ENCODE measurements around the gene GAS7.

Gene GAS7

GRCh38 chr17:9973669-9974447 is 224.5 kb downstream of the GAS7 start:
- DNase-seq: no peak

- DNase-seq: no peak
These were observed 226.4 kb downstream of the GAS7 start for GRCh38 chr17:9971991-9972390.

- no peak for DNase-seq
These were observed 229.0 kb downstream of the GAS7 start for GRCh38 chr17:9969301-9969935.

GRCh38 chr17:9968881-9969280 is 229.5 kb downstream of the GAS7 start:
- DNase-seq: no peak

- no peak for DNase-seq
These were observed 230.4 kb downstream of the GAS7 start for GRCh38 chr17:9968008-9968407.

- DNase-seq: peak; percentile 1
These were observed 238.9 kb downstream of the GAS7 start for GRCh38 chr17:9959377-9959981.

GRCh38 chr17:9958586-9959281 is 239.7 kb downstream of the GAS7 start:
- no peak for DNase-seq

- DNase-seq: no peak
These were observed 241.2 kb downstream of the GAS7 start for GRCh38 chr17:9957244-9957643.

GRCh38 chr17:9956474-9957131 is 241.8 kb downstream of the GAS7 start:
- DNase-seq: no peak

- DNase-seq: no peak
These were observed 244.9 kb downstream of the GAS7 start for GRCh38 chr17:9953492-9953891.

- DNase-seq: no peak
These were observed 246.6 kb downstream of the GAS7 start for GRCh38 chr17:9951803-9952202.

GRCh38 chr17:9948928-9949327 is 249.5 kb downstream of the GAS7 start:
- no peak for DNase-seq

GRCh38 chr17:9944704-9945103 is 253.7 kb downstream of the GAS7 start:
- no peak for DNase-seq

GRCh38 chr17:9943343-9943742 is 255.1 kb downstream of the GAS7 start:
- no peak for DNase-seq

- DNase-seq: no peak
These were observed 255.5 kb downstream of the GAS7 start for GRCh38 chr17:9942885-9943284.

GRCh38 chr17:9941305-9941704 is 257.1 kb downstream of the GAS7 start:
- DNase-seq: no peak

GRCh38 chr17:9940841-9941240 is 257.6 kb downstream of the GAS7 start:
- DNase-seq: no peak

GRCh38 chr17:9938764-9939163 is 259.6 kb downstream of the GAS7 start:
- DNase-seq: no peak

GRCh38 chr17:9937901-9938300 is 260.5 kb downstream of the GAS7 start:
- DNase-seq: no peak

- DNase-seq: no peak
These were observed 261.1 kb downstream of the GAS7 start for GRCh38 chr17:9937241-9937761.

GRCh38 chr17:9936095-9936494 is 262.3 kb downstream of the GAS7 start:
- no peak for DNase-seq

- DNase-seq: no peak
These were observed 263.0 kb downstream of the GAS7 start for GRCh38 chr17:9935408-9935807.

GRCh38 chr17:9934331-9934730 is 264.1 kb downstream of the GAS7 start:
- no peak for DNase-seq

All from NCI-H2171 (cell line).